Measurements from ENCODE around the gene GBE1. TPM values are rescaled to one million over a fixed set of nuclear protein-coding genes. Genes with fewer than 3 reads are reported as not detected.

GBE1 gene
- total RNA-seq, 1 donor from 2014 or later: 25.0 TPM

GRCh38 chr3:81572201-81572756 lies 189.2 kb downstream of the GBE1 start:
- H3K27me3 ChIP-seq: no peaks in the 10 kb centered on the region
- no peaks in the 10 kb centered on the region for H3K9me3 ChIP-seq
- no peaks in the 10 kb centered on the region for H3K36me3 ChIP-seq
- H3K27ac ChIP-seq: no peak overlapping the region
- no peak overlapping the region for H3K4me3 ChIP-seq
- H3K4me1 ChIP-seq: no peaks in the 10 kb centered on the region
- intact Hi-C loops (cut with DNase I): no loop called here
- no peak for DNase-seq (ENCODE audit: extremely low spot score in 2 of 2)
- TF ChIP-seq CTCF (IDR thresholded peaks at IDR 0.05): no peak
- TF ChIP-seq POLR2AphosphoS5 (IDR thresholded peaks at IDR 0.05; ENCODE audit: insufficient read depth in 1 of 2, low read depth in 1 of 2): no peak
- no peak for TF ChIP-seq POLR2A (IDR thresholded peaks at IDR 0.05)

DNA sequence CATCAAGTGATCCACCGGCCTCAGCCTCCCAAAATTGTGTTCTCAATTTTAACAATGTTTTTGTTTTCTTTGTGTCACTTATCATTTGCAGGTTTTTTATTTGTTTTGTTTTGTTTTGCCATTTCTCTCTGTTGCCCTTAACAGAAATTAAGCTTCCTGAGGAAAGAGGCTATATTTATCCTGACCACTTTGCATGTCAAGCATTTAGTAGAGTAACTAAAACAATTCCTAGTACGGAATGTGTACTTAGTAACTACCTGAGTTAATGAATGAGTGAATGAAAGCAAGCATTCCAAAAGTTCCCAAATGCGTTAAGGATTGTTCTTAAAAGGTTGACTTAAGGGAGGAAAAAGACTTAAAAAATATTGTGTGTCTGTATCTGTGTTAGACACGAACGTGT lies 193.1 kb downstream of the GBE1 start:
- TF ChIP-seq POLR2AphosphoS5 (IDR thresholded peaks at IDR 0.05; ENCODE audit: insufficient read depth in 1 of 2, low read depth in 1 of 2) (no peak), POLR2A (IDR thresholded peaks at IDR 0.05) (no peak), CTCF (IDR thresholded peaks at IDR 0.05) (no peak)
- no peak for DNase-seq (ENCODE audit: extremely low spot score in 2 of 2)
- H3K36me3 ChIP-seq: peaks cover 0 to 5% of the 10 kb centered on the region in 2 donors
- no peak overlapping the region for H3K27ac ChIP-seq
- H3K27me3 ChIP-seq: no peaks in the 10 kb centered on the region
- no peak overlapping the region for H3K4me3 ChIP-seq
- no peaks in the 10 kb centered on the region for H3K4me1 ChIP-seq
- H3K9me3 ChIP-seq: no peaks in the 10 kb centered on the region
- intact Hi-C loops (cut with DNase I): no loop called here

- no peaks in the 10 kb centered on the region for H3K9me3 ChIP-seq
- H3K27me3 ChIP-seq: no peaks in the 10 kb centered on the region
- H3K4me1 ChIP-seq: no peaks in the 10 kb centered on the region
- intact Hi-C loops (cut with DNase I): no loop called here
- H3K27ac ChIP-seq: no peak overlapping the region
- no peak for TF ChIP-seq CTCF (IDR thresholded peaks at IDR 0.05)
- no peak for TF ChIP-seq POLR2A (IDR thresholded peaks at IDR 0.05)
- no peak for TF ChIP-seq POLR2AphosphoS5 (IDR thresholded peaks at IDR 0.05; ENCODE audit: insufficient read depth in 1 of 2, low read depth in 1 of 2)
- H3K4me3 ChIP-seq: no peak overlapping the region
- no peak for DNase-seq (ENCODE audit: extremely low spot score in 2 of 2)
- H3K36me3 ChIP-seq: peaks cover 0 to 5% of the 10 kb centered on the region in 2 donors
Observed at GRCh38 chr3:81565041-81565440, 196.4 kb downstream of the GBE1 start.

DNA sequence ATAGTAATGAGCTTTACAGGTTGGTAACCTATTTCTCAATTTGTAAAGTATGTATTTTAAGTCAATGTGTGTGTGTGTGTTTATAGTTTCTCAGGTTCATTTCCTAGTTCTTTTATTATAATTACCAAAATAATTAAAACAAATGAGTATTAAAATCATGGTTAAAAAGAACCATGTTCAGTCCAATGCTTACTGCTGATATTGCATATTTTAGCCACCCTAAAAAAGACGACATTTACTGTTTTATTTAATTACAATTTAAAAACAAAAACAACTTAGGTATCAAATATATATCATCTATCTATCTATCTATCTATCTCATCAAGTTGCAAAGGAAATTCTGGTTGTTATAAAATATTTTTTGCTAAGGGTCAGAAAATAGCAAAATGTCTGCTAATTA lies 203.3 kb downstream of the GBE1 start:
- Histone ChIP-seq H3K9me3 (no peaks in the 10 kb centered on the region), H3K4me1 (no peaks in the 10 kb centered on the region), H3K27me3 (no peaks in the 10 kb centered on the region), H3K4me3 (no peak overlapping the region), H3K27ac (no peak overlapping the region), H3K36me3 (no peaks in the 10 kb centered on the region)
- intact Hi-C loops (cut with DNase I): no loop called here
- no peak for DNase-seq (ENCODE audit: extremely low spot score in 2 of 2)
- TF ChIP-seq POLR2A (IDR thresholded peaks at IDR 0.05) (no peak), POLR2AphosphoS5 (IDR thresholded peaks at IDR 0.05; ENCODE audit: insufficient read depth in 1 of 2, low read depth in 1 of 2) (no peak), CTCF (IDR thresholded peaks at IDR 0.05) (no peak)

- no peak for DNase-seq (ENCODE audit: extremely low spot score in 2 of 2)
- Histone ChIP-seq H3K4me3 (no peak overlapping the region), H3K4me1 (peaks cover 7% of the 10 kb centered on the region), H3K36me3 (no peaks in the 10 kb centered on the region), H3K27me3 (no peaks in the 10 kb centered on the region), H3K9me3 (no peaks in the 10 kb centered on the region), H3K27ac (no peak overlapping the region)
- TF ChIP-seq CTCF (IDR thresholded peaks at IDR 0.05) (no peak), POLR2A (IDR thresholded peaks at IDR 0.05) (no peak), POLR2AphosphoS5 (IDR thresholded peaks at IDR 0.05; ENCODE audit: insufficient read depth in 1 of 2, low read depth in 1 of 2) (no peak)
- intact Hi-C loops (cut with DNase I): no loop called here
Observed at GRCh38 chr3:81554801-81555200, 206.6 kb downstream of the GBE1 start.

All from vagina (tissue), 2 donors.